ENCODE measurements around the gene NAPSA. TPM values are rescaled to one million over a fixed set of nuclear protein-coding genes. Genes with fewer than 3 reads are reported as not detected.
A peak's percentile ranks its signal among the peaks of the same experiment; 100 is the strongest.

NAPSA gene
- polyA plus RNA-seq, 1 donor (not counting 4 experiments of a cell fraction or from before 2014, with no cell fraction given) = 0.94 TPM

DNA sequence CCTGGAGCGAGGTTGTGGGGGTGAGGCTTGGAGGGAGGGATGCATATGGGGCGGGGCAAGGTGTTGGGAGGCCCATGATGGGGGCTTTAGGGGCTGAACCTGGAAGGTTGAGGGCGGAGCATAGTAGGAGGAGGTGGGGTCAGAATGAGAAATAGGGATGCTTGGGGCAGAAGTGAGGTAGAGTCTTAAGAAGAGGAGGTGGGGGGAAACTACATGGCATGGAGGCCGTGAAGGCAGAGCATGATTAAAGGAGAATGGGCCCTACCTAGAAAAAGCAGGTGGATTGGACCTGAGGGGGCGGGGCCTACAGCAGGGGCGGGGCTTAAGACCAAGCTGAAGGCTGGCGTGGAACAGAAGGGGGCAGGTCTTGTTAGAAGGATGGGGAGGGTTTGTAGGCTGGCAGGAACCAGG is 11.6 kb upstream of the NAPSA start:
- no peak overlapping the region for H3K4me2 ChIP-seq (ENCODE audit: control insufficient read depth, extremely low read depth, insufficient read depth, low read depth, low read length)
- H3K27ac ChIP-seq (ENCODE audit: control insufficient read depth, insufficient read depth, low read length) = no peak overlapping the region
- H3K4me1 ChIP-seq (ENCODE audit: control insufficient read depth, extremely low read depth, insufficient read depth, low read length) = no peaks in the 10 kb centered on the region
- no peaks in the 10 kb centered on the region for H3K27me3 ChIP-seq (ENCODE audit: control insufficient read depth, extremely low read depth, insufficient read depth, low read length)
- DNase-seq (ENCODE audit: low read depth, low spot score) (no peak), FAIRE-seq (no peak)
- no peak overlapping the region for H3K9ac ChIP-seq (ENCODE audit: control insufficient read depth, extremely low read depth, insufficient read depth, low read length)
- H4K20me1 ChIP-seq (ENCODE audit: control insufficient read depth, extremely low read depth, insufficient read depth, low read length) = no peaks in the 10 kb centered on the region
- dilution Hi-C loops (cut with MboI; ENCODE audit: extremely low pct_ligation_motif_present, low sequenced_read_pairs) = no loop called here
- no peaks in the 10 kb centered on the region for H3K9me1 ChIP-seq (ENCODE audit: control insufficient read depth, extremely low read depth, insufficient read depth, low read length)
- no peak for TF ChIP-seq EZH2 (IDR thresholded peaks at IDR 0.05; ENCODE audit: low read length)
- TF ChIP-seq, protein P1, sequence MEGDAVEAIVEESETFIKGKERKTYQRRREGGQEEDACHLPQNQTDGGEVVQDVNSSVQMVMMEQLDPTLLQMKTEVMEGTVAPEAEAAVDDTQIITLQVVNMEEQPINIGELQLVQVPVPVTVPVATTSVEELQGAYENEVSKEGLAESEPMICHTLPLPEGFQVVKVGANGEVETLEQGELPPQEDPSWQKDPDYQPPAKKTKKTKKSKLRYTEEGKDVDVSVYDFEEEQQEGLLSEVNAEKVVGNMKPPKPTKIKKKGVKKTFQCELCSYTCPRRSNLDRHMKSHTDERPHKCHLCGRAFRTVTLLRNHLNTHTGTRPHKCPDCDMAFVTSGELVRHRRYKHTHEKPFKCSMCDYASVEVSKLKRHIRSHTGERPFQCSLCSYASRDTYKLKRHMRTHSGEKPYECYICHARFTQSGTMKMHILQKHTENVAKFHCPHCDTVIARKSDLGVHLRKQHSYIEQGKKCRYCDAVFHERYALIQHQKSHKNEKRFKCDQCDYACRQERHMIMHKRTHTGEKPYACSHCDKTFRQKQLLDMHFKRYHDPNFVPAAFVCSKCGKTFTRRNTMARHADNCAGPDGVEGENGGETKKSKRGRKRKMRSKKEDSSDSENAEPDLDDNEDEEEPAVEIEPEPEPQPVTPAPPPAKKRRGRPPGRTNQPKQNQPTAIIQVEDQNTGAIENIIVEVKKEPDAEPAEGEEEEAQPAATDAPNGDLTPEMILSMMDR (optimal IDR thresholded peaks at IDR 0.05 in 1 of 3, IDR thresholded peaks at IDR 0.05 in 1 of 3, conservative IDR thresholded peaks at IDR 0.05 in 1 of 3; ENCODE audit: extremely low read depth in 1 of 3, insufficient read depth in 2 of 3, low read length in 3 of 3) = no peak
- H3K36me3 ChIP-seq (ENCODE audit: control insufficient read depth in 2 of 2, extremely low read depth in 1 of 2, insufficient read depth in 2 of 2, low read length in 2 of 2) = peaks cover 16 to 27% of the 10 kb centered on the region in 2 experiments
- H3K4me3 ChIP-seq (ENCODE audit: control insufficient read depth in 2 of 3, extremely low read depth in 1 of 3, insufficient read depth in 2 of 3, low read depth in 1 of 3, low read length in 3 of 3) = peak overlapping the region in 1 of 3 experiments; percentile 96
- H2AFZ ChIP-seq (ENCODE audit: control insufficient read depth, low read length) = no peak overlapping the region
- no peaks in the 10 kb centered on the region for H3K79me2 ChIP-seq (ENCODE audit: control insufficient read depth, insufficient read depth, low read length)
- H3K9me3 ChIP-seq (ENCODE audit: control insufficient read depth, low read depth, low read length) = no peaks in the 10 kb centered on the region

DNA sequence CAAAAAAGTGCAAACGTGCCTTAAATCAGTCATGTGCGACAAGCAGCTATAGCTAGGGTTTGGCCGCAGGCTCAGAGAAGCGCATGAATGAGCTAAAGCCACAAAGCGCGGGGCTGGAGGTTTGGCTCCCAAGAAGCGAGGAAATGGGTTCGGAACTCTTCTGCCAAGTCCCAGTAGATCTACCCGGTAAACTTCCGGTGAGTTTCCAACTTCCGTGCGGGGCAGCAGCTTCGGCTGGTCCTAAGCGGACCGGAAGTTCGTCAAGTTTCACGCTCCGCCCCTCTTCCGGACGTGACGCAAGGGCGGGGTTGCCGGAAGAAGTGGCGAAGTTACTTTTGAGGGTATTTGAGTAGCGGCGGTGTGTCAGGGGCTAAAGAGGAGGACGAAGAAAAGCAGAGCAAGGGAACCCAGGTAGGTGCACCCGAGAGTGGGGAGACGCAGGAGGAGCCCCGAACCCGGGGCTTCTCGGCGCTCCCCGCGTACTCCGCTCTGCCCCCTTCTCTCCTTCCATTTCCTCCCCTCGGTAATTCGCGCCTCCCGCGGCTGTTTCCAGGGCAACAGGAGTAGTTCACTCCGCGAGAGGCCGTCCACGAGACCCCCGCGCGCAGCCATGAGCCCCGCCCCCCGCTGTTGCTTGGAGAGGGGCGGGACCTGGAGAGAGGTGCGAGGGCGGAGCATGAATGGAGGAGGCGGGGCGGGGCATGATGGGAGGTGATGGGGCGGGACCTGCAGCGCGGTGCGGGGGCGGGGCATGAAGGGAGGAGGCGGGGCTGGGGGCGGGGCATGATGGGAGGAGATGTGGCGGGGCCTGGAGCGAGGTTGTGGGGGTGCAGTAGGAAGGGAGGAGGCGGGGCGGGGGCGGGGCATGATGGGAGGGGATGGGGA is 11.0 kb upstream of the NAPSA start, which contains the start of gene NR1H2:
NR1H2 (plus strand) TSS at position 292 of the 885 bp plus-strand sequence. CDS start 1,149 bp downstream, outside the sequence.
- Histone ChIP-seq H3K9ac (ENCODE audit: control insufficient read depth, extremely low read depth, insufficient read depth, low read length) (peak within 1 kb of the TSS; percentile 97), H3K27me3 (ENCODE audit: control insufficient read depth, extremely low read depth, insufficient read depth, low read length) (no peaks in the 10 kb centered on the region), H3K9me1 (ENCODE audit: control insufficient read depth, extremely low read depth, insufficient read depth, low read length) (no peaks in the 10 kb centered on the region), H3K27ac (ENCODE audit: control insufficient read depth, insufficient read depth, low read length) (peak within 1 kb of the TSS; percentile 97), H3K79me2 (ENCODE audit: control insufficient read depth, insufficient read depth, low read length) (no peaks in the 10 kb centered on the region), H3K4me1 (ENCODE audit: control insufficient read depth, extremely low read depth, insufficient read depth, low read length) (no peaks in the 10 kb centered on the region), H3K4me2 (ENCODE audit: control insufficient read depth, extremely low read depth, insufficient read depth, low read depth, low read length) (peak within 1 kb of the TSS; percentile 75), H3K4me3 (ENCODE audit: control insufficient read depth in 2 of 3, extremely low read depth in 1 of 3, insufficient read depth in 2 of 3, low read depth in 1 of 3, low read length in 3 of 3) (peak within 1 kb of the TSS; percentile 90 to 96 (median 95)), H4K20me1 (ENCODE audit: control insufficient read depth, extremely low read depth, insufficient read depth, low read length) (no peaks in the 10 kb centered on the region), H3K9me3 (ENCODE audit: control insufficient read depth, low read depth, low read length) (no peaks in the 10 kb centered on the region), H3K36me3 (ENCODE audit: control insufficient read depth in 2 of 2, extremely low read depth in 1 of 2, insufficient read depth in 2 of 2, low read length in 2 of 2) (peaks cover 16 to 24% of the 10 kb centered on the region in 2 experiments), H2AFZ (ENCODE audit: control insufficient read depth, low read length) (peak within 1 kb of the TSS; percentile 86)
- DNase-seq (ENCODE audit: low read depth, low spot score) = peak; percentile 83
- dilution Hi-C loops (cut with MboI; ENCODE audit: extremely low pct_ligation_motif_present, low sequenced_read_pairs) = no loop called here
- TF ChIP-seq EZH2 (IDR thresholded peaks at IDR 0.05; ENCODE audit: low read length) = no peak
- TF ChIP-seq, protein P1 (optimal IDR thresholded peaks at IDR 0.05 in 1 of 3, IDR thresholded peaks at IDR 0.05 in 1 of 3, conservative IDR thresholded peaks at IDR 0.05 in 1 of 3; ENCODE audit: extremely low read depth in 1 of 3, insufficient read depth in 2 of 3, low read length in 3 of 3) = no peak
- peak; percentile 69 for FAIRE-seq
